Measurements from ENCODE around the gene CCDC7. TPM values are rescaled to one million over a fixed set of nuclear protein-coding genes. Genes with fewer than 3 reads are reported as not detected.
"Not testable (repeated sequence)": the region's sequence is repeated elsewhere in the genome, so short reads cannot be mapped to it uniquely, and the experiment has no call there.

The CCDC7 gene
- total RNA-seq, 6 experiments from 2014 or later = 4.1 to 12.4 (median 6.0) TPM

DNA sequence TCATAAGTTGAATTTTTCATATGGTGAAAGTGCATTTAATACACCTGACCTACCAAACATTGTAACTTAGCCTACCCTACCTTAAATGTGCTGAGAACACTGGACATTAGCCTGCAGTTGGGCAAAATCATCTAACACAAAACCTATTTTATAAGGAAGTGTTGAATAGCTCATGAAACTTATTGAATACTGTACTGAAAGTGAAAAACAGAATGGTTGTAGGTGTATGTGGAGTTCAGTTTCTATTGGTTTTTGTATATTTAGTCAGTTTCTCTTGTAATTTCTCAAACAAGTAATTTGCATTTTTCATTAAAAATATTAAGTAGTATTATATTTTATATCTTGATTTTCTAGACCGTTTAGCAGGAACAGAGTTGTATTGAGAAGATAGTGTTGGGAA is 15.3 kb downstream of the CCDC7 start:
- DNase-seq (no peak), ATAC-seq (no peak)
- no peak for TF ChIP-seq POLR2A (IDR thresholded peaks at IDR 0.05)
- TF ChIP-seq, protein P1, sequence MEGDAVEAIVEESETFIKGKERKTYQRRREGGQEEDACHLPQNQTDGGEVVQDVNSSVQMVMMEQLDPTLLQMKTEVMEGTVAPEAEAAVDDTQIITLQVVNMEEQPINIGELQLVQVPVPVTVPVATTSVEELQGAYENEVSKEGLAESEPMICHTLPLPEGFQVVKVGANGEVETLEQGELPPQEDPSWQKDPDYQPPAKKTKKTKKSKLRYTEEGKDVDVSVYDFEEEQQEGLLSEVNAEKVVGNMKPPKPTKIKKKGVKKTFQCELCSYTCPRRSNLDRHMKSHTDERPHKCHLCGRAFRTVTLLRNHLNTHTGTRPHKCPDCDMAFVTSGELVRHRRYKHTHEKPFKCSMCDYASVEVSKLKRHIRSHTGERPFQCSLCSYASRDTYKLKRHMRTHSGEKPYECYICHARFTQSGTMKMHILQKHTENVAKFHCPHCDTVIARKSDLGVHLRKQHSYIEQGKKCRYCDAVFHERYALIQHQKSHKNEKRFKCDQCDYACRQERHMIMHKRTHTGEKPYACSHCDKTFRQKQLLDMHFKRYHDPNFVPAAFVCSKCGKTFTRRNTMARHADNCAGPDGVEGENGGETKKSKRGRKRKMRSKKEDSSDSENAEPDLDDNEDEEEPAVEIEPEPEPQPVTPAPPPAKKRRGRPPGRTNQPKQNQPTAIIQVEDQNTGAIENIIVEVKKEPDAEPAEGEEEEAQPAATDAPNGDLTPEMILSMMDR (IDR thresholded peaks at IDR 0.05) = no peak
- intact Hi-C loops (cut with DNase I) = no loop called here
- Histone ChIP-seq H3K4me1 (no peaks in the 10 kb centered on the region), H3K27ac (no peak overlapping the region), H3K27me3 (no peaks in the 10 kb centered on the region), H3K36me3 (peaks cover 0 to 2% (median 0%) of the 10 kb centered on the region in 4 donors), H3K4me3 (no peak overlapping the region), H3K9me3 (no peaks in the 10 kb centered on the region)
- 75% methylated on average over 1 of the region's 1 CpG for WGBS (ENCODE audit: insufficient coverage, low coverage, low lambda C conversion rate, missing lambda C conversion rate)

DNA sequence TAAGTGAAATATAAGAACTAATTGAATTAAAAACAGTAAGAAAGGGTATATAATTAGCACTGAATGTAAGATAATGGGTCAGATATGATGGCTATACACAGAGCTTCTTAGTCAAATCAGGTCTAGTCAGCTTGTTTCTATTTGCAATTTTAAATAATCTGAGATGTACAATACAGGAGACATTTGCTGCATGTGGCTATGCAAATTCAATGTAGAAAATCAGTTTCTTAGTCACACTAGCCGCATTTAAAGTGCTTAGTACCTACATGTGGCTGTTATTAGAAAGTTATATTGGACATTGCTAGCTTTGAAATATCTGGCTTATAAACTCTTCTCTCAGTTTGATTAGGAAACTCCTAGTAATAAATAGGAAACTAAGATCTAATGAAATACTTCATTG is 25.3 kb downstream of the CCDC7 start:
- ATAC-seq (no peak), DNase-seq (no peak)
- no peak for TF ChIP-seq POLR2A (IDR thresholded peaks at IDR 0.05)
- TF ChIP-seq, protein P1 (IDR thresholded peaks at IDR 0.05) = no peak
- Histone ChIP-seq H3K9me3 (no peaks in the 10 kb centered on the region), H3K4me1 (peaks cover 0 to 5% (median 0%) of the 10 kb centered on the region in 4 donors), H3K36me3 (peaks cover 0 to 3% (median 0%) of the 10 kb centered on the region in 4 donors), H3K27ac (no peak overlapping the region), H3K27me3 (no peaks in the 10 kb centered on the region), H3K4me3 (no peak overlapping the region)
- WGBS (ENCODE audit: insufficient coverage, low coverage, low lambda C conversion rate, missing lambda C conversion rate) = 100% methylated on average over 1 of the region's 1 CpG
- intact Hi-C loops (cut with DNase I) = no loop called here

DNA sequence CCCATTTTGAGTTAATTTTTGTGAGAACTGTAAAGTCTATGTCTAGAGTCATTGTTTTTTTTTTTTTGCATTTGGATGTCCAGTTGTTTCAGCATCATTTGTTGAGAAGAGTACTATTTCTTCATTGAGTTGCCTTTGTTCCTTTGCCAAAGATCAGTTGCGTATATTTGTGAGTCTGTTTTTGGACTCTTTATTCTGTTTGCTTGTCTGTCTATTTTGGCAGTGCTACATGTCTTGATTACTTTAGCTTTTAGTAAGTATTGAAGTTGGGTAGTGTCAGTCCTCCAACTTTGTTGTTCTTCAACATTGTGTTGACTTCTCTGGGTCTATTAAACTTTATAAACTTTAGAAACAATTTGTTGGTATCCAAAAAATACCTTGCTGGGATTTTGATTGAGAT is 31.6 kb downstream of the CCDC7 start:
- ATAC-seq (peak in 2 of 4 donors; percentile 68 to 72), DNase-seq (no peak)
- H3K36me3 ChIP-seq = peaks cover 0 to 3% (median 0%) of the 10 kb centered on the region in 4 donors
- H3K9me3 ChIP-seq = no peaks in the 10 kb centered on the region
- H3K27ac ChIP-seq = no peak overlapping the region
- TF ChIP-seq, protein P1 (IDR thresholded peaks at IDR 0.05) = no peak
- TF ChIP-seq POLR2A (IDR thresholded peaks at IDR 0.05) = no peak
- WGBS (ENCODE audit: insufficient coverage, low coverage, low lambda C conversion rate, missing lambda C conversion rate) = 36% methylated on average over 1 of the region's 1 CpG
- H3K4me1 ChIP-seq = no peaks in the 10 kb centered on the region
- H3K27me3 ChIP-seq = no peaks in the 10 kb centered on the region
- no peak overlapping the region for H3K4me3 ChIP-seq
- intact Hi-C loops (cut with DNase I) = no loop called here

DNA sequence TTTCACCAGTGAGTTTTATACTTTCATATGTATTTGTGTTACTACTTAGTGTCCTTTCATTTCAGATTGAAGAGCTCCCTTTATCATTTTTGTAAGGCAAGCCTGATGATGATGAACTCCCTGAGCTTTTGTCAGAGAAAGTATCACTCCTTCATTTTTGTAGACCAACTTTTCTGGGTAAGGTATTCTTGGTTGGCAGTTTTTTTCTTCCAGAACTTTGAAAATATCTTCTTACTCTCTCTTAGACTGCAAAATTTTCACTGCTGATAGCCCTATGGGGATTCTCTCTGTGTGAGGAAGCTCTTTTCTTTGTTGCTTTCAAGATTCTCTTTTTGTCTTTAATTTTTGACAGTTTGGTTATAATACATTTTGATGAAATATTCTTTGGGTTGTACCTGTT is 35.7 kb downstream of the CCDC7 start:
- Histone ChIP-seq H3K36me3 (no peaks in the 10 kb centered on the region), H3K9me3 (no peaks in the 10 kb centered on the region), H3K27ac (no peak overlapping the region), H3K27me3 (no peaks in the 10 kb centered on the region), H3K4me1 (no peaks in the 10 kb centered on the region), H3K4me3 (no peak overlapping the region)
- intact Hi-C loops (cut with DNase I) = no loop called here
- DNase-seq (no peak), ATAC-seq (no peak)
- TF ChIP-seq, protein P1 (IDR thresholded peaks at IDR 0.05) = no peak
- TF ChIP-seq POLR2A (IDR thresholded peaks at IDR 0.05) = no peak

DNA sequence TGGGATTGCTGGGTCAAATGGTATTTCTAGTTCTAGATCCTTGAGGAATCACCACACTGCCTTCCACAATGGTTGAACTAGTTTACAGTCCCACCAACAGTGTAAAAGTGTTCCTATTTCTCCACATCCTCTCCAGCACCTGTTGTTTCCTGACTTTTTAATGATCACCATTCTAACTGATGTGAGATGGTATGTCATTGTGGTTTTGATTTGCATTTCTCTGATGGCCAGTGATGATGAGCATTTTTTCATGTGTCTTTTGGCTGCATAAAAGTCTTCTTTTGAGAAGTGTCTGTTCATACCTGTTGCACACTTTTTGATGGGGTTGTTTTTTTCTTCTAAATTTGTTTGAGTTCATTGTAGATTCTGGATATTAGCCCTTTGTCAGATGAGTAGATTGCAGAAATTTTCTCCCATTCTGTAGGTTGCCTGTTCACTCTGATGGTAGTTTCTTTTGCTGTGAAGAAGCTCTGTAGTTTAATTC is 37.1 kb downstream of the CCDC7 start:
- DNase-seq; H3K36me3 ChIP-seq; intact Hi-C loops (cut with DNase I); H3K9me3 ChIP-seq; H3K4me3 ChIP-seq; H3K27ac ChIP-seq; H3K4me1 ChIP-seq; H3K27me3 ChIP-seq; ATAC-seq: not testable (repeated sequence)

DNA sequence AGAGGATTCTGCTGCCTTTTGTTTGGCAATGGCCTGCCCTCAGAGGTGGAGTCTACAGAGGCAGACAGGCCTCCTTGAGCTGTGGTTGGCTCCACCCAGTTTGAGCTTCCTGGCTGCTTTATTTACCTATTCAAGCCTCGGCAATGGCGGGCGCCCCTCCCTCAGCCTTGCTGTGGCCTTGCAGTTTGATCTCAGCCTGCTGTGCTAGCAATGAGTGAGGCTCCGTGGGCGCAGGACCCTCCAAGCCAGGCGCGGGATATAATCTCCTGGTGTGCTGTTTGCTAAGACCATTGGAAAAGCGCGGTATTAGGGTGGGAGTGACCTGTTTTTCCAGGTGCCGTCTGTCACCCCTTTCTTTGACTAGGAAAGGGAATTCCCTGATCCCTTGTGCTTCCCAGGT is 42.1 kb downstream of the CCDC7 start:
- H3K36me3 ChIP-seq; H3K27ac ChIP-seq; intact Hi-C loops (cut with DNase I); H3K9me3 ChIP-seq; DNase-seq; ATAC-seq; H3K4me3 ChIP-seq; H3K27me3 ChIP-seq; H3K4me1 ChIP-seq: not testable (repeated sequence)
- no CpG with 5 or more reads among the region's 10 CpGs for WGBS (ENCODE audit: insufficient coverage, low coverage, low lambda C conversion rate, missing lambda C conversion rate)

All from right lobe of liver (tissue), 6 donors.